ENCODE data around the gene FTL.

DNA sequence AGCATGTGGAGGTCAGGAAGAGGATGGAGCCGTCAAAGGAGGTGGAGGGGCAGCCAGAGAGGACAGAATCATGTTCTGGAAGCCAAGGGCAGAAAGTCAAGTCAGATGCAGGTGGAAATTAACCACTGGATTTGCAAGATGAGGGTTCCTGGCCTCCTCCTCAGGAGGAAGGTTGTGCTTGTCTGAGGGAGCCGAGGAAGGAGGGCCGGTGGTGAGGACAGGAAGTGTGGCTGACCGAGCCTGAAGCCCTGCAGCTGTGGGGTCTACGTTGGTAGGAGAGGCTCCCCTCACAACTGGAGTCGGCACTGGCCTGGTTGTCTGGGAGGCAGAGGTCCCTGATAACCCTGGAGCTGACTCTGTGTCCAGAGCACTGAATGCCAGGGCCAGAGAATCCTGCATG, 47.0 kb upstream of the FTL start:
- no peak for TF ChIP-seq POLR2AphosphoS5 (IDR thresholded peaks at IDR 0.05)
- TF ChIP-seq, protein P1, sequence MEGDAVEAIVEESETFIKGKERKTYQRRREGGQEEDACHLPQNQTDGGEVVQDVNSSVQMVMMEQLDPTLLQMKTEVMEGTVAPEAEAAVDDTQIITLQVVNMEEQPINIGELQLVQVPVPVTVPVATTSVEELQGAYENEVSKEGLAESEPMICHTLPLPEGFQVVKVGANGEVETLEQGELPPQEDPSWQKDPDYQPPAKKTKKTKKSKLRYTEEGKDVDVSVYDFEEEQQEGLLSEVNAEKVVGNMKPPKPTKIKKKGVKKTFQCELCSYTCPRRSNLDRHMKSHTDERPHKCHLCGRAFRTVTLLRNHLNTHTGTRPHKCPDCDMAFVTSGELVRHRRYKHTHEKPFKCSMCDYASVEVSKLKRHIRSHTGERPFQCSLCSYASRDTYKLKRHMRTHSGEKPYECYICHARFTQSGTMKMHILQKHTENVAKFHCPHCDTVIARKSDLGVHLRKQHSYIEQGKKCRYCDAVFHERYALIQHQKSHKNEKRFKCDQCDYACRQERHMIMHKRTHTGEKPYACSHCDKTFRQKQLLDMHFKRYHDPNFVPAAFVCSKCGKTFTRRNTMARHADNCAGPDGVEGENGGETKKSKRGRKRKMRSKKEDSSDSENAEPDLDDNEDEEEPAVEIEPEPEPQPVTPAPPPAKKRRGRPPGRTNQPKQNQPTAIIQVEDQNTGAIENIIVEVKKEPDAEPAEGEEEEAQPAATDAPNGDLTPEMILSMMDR (IDR thresholded peaks at IDR 0.05), result no peak
